Measurements from ENCODE around the gene EME2. TPM values are rescaled to one million over a fixed set of nuclear protein-coding genes. Genes with fewer than 3 reads are reported as not detected.

Gene EME2
- total RNA-seq, 1 experiment from 2014 or later, result 24.2 TPM

DNA sequence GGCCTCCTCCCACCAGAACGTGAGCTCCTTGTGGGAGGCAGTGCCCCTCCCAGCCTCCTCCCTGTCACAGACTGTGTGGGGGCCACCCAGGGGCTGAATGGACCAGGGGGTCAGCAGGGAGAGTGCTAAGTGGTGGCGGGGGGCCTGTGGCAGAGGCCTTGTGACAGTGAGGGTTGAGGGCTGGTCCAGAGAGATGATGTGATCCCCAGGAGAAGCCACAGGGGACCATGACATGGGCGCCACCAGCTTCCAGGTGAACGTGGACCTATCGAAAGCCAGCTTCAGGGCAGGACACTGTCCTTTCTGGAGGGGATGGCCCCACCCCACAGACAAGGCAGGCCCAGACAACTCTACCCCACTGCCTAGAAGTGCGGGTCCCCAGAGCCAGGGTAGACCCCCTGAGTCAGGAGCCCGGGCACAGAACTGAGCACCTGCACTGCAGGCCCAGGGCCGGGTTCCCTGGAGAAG lies 6.7 kb downstream of the EME2 start:
- Histone ChIP-seq H2AFZ (no peak overlapping the region), H3F3A (ENCODE audit: insufficient read depth, low read depth) (peaks cover 33% of the 10 kb centered on the region), H3K9me2 (ENCODE audit: insufficient read depth) (no peaks in the 10 kb centered on the region), H3K27me3 (ENCODE audit: insufficient read depth, low read depth) (no peaks in the 10 kb centered on the region), H3K36me3 (ENCODE audit: low read depth) (0 out of 2 replicates have a peak, but pooled peaks cover 8% of the 10 kb centered on the region), H3K9me3 (ENCODE audit: insufficient read depth, low read depth) (no peaks in the 10 kb centered on the region), H4K20me1 (ENCODE audit: insufficient read depth) (peaks cover 48% of the 10 kb centered on the region), H3K4me2 (no peak overlapping the region), H3K27ac (no peak overlapping the region), H3K4me3 (no peak overlapping the region), H3K4me1 (replicated peaks; ENCODE audit: insufficient read depth) (peaks cover 24% of the 10 kb centered on the region), H3K79me2 (ENCODE audit: low read depth) (peaks cover 48% of the 10 kb centered on the region)
- no TSS peak for BruUV-seq (replicated peaks)
- TF ChIP-seq, protein P1, sequence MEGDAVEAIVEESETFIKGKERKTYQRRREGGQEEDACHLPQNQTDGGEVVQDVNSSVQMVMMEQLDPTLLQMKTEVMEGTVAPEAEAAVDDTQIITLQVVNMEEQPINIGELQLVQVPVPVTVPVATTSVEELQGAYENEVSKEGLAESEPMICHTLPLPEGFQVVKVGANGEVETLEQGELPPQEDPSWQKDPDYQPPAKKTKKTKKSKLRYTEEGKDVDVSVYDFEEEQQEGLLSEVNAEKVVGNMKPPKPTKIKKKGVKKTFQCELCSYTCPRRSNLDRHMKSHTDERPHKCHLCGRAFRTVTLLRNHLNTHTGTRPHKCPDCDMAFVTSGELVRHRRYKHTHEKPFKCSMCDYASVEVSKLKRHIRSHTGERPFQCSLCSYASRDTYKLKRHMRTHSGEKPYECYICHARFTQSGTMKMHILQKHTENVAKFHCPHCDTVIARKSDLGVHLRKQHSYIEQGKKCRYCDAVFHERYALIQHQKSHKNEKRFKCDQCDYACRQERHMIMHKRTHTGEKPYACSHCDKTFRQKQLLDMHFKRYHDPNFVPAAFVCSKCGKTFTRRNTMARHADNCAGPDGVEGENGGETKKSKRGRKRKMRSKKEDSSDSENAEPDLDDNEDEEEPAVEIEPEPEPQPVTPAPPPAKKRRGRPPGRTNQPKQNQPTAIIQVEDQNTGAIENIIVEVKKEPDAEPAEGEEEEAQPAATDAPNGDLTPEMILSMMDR (conservative IDR thresholded peaks at IDR 0.05), result no peak
- TF ChIP-seq EZH2 (IDR thresholded peaks at IDR 0.05; ENCODE audit: low read depth), result no peak
- POLR2A ChIA-PET (ENCODE audit: unreplicated experiment), result no interaction called here
- DNase-seq, result no peak
- intact Hi-C loops (cut with micrococcal nuclease; ENCODE audit: unreplicated experiment), result no loop called here
- CTCF ChIA-PET, result no interaction called here

DNA sequence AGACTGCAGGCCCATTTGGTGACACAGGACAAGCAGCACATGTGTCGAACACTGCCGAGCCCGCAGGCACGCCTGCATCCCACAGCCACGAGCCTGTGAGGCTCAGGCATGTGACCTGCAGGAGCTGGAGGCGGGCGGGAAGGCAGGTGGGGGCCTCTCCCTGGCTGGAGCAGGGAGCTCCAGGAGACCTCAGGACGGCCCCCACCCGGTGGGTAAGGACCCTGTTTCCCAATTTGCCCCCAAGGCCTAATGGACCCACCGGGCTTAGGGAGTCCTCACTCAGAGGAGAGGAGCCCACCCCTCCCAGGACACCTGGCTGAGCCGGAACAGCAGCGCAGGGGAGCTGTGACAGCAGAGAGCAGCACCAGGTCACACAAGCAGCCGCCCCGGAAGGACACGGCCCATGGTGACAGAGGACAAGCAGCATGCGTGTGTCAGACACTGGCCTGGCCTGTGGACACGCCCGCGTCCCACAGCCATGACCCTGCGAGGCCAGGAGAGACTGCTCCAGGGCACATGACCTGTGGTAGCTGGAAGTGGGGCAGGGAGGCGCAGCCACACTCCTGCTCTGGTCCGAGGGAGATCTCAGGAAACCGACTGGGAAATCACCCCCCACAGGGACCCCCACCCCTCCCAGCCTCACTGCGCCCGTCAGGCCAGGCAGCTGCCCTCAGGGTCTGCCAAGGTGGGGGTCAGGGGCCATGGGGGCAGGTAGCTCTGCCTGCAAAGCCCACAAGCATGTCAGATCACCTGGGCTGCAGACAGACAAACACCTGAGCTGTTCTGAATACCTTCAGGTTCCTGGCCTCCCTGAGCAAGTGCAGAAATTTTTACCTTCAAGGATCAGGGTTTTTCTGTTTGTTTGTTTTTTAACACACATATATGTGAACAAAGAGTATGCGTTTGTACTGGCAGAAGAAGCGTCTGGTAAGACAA lies 7.4 kb downstream of the EME2 start:
- Histone ChIP-seq H2AFZ (no peak overlapping the region), H3K4me3 (peak overlapping the region; percentile 21; the same call in 1 of the 2 replicates), H3K36me3 (ENCODE audit: low read depth) (0 out of 2 replicates have a peak, but pooled peaks cover 8% of the 10 kb centered on the region), H3F3A (ENCODE audit: insufficient read depth, low read depth) (peaks cover 29% of the 10 kb centered on the region), H3K79me2 (ENCODE audit: low read depth) (peaks cover 48% of the 10 kb centered on the region), H3K4me1 (replicated peaks; ENCODE audit: insufficient read depth) (peaks cover 17% of the 10 kb centered on the region), H3K4me2 (no peak overlapping the region), H3K27ac (no peak overlapping the region), H3K9me3 (ENCODE audit: insufficient read depth, low read depth) (no peaks in the 10 kb centered on the region), H3K9me2 (ENCODE audit: insufficient read depth) (no peaks in the 10 kb centered on the region), H4K20me1 (ENCODE audit: insufficient read depth) (peaks cover 42% of the 10 kb centered on the region), H3K27me3 (ENCODE audit: insufficient read depth, low read depth) (no peaks in the 10 kb centered on the region)
- TF ChIP-seq, protein P1 (conservative IDR thresholded peaks at IDR 0.05), result no peak
- no peak for TF ChIP-seq EZH2 (IDR thresholded peaks at IDR 0.05; ENCODE audit: low read depth)
- ChIA-PET CTCF (interaction anchor here (0.6 kb wide), 1 partner anchor 102 kb away, joined by 4 read pairs; the partner anchor contains the start of gene JPT2), POLR2A (ENCODE audit: unreplicated experiment) (interaction anchor here (0.6 kb wide), 1 partner anchor 129 kb away, joined by 3 read pairs; no protein-coding TSS in a partner anchor)
- DNase-seq, result no peak
- intact Hi-C loops (cut with micrococcal nuclease; ENCODE audit: unreplicated experiment), result loop anchor here (5.0 kb wide), 2 partner anchors 162 to 372 kb away; partner anchors contain the start of gene MSRB1
- no TSS peak for BruUV-seq (replicated peaks)

DNA sequence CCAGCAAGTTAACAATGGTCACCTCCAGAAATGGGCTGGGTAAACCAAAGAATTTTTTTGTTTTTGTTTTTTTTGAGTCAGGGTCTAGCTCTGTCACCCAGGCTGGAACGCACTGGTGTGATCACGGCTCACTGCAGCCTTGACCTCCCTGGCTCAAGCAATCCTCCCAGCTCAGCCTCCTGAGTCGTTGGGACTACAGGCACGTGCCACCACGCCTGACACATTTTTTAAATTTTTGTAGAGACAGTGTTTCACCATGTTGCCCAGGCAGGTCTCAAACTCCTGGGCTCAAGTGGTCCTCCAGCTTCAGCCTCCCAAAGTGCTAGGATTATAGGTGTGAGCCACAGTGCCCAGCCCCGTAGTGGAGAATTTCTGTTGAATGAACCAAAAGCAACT lies 8.1 kb downstream of the EME2 start:
- Histone ChIP-seq H4K20me1 (ENCODE audit: insufficient read depth) (peaks cover 43% of the 10 kb centered on the region), H3K27me3 (ENCODE audit: insufficient read depth, low read depth) (no peaks in the 10 kb centered on the region), H3K4me3 (peak overlapping the region; percentile 93; the same call in 1 of the 2 replicates)

More for the DNA sequence above, 8.1 kb downstream of the EME2 start:
- intact Hi-C loops (cut with micrococcal nuclease; ENCODE audit: unreplicated experiment), result loop anchor here (5.0 kb wide), 2 partner anchors 162 to 372 kb away; partner anchors contain the start of gene MSRB1
- no peak for DNase-seq
- no peak for TF ChIP-seq EZH2 (IDR thresholded peaks at IDR 0.05; ENCODE audit: low read depth)
- TF ChIP-seq, protein P1 (conservative IDR thresholded peaks at IDR 0.05), result no peak
- TSS peak; percentile 34 for BruUV-seq (replicated peaks)
- Histone ChIP-seq H3F3A (ENCODE audit: insufficient read depth, low read depth) (peaks cover 29% of the 10 kb centered on the region), H3K9me3 (ENCODE audit: insufficient read depth, low read depth) (no peaks in the 10 kb centered on the region), H2AFZ (no peak overlapping the region), H3K9me2 (ENCODE audit: insufficient read depth) (no peaks in the 10 kb centered on the region), H3K4me2 (peak overlapping the region; percentile 91), H3K79me2 (ENCODE audit: low read depth) (peaks cover 48% of the 10 kb centered on the region), H3K27ac (no peak overlapping the region), H3K36me3 (ENCODE audit: low read depth) (0 out of 2 replicates have a peak, but pooled peaks cover 8% of the 10 kb centered on the region), H3K4me1 (replicated peaks; ENCODE audit: insufficient read depth) (peaks cover 15% of the 10 kb centered on the region)
- ChIA-PET CTCF (interaction anchor here (0.6 kb wide), 1 partner anchor 103 kb away, joined by 4 read pairs; the partner anchor contains the start of gene JPT2), POLR2A (ENCODE audit: unreplicated experiment) (interaction anchor here (0.6 kb wide), 1 partner anchor 61 kb away, joined by 5 read pairs; no protein-coding TSS in a partner anchor)

Data from PC-9 (cell line).